Smooth muscle cell of the umbilical artery (primary cell): ENCODE data around the gene MAP2K4. TPM values are rescaled to one million over a fixed set of nuclear protein-coding genes. Genes with fewer than 3 reads are reported as not detected.

ENCODE experiments used
- total RNA-seq: library from RNA; depleted of rRNA; stranded (reverse); fragments of >200 nt; gene quantifications from 2 replicates; pipeline ENCODE4 v1.2.3, GENCODE V29; 2014

Gene MAP2K4
- 31.9 and 34.1 TPM in 2 replicates for total RNA-seq

GRCh38 chr17:12020642-12021622, at the start of gene MAP2K4:
Gene MAP2K4, plus strand, starts transcription at chr17:12020877. Its CDS starts 10 bp downstream, at chr17:12020887.

GRCh38 chr17:11997147-11997971, 23.3 kb upstream of the MAP2K4 start, which contains the start of gene ZNF18:
Gene ZNF18, minus strand, starts transcription at chr17:11997475. Its CDS starts 4,646 bp downstream, at chr17:11992829.

Other genes with a start within 250 kb of the MAP2K4 start
- gene ZNF18, start 23.4 kb upstream of the MAP2K4 start, total RNA-seq, result 9.4 and 13.1 TPM in 2 replicates